ENCODE results near the gene EPHB2.

Gene EPHB2

DNA sequence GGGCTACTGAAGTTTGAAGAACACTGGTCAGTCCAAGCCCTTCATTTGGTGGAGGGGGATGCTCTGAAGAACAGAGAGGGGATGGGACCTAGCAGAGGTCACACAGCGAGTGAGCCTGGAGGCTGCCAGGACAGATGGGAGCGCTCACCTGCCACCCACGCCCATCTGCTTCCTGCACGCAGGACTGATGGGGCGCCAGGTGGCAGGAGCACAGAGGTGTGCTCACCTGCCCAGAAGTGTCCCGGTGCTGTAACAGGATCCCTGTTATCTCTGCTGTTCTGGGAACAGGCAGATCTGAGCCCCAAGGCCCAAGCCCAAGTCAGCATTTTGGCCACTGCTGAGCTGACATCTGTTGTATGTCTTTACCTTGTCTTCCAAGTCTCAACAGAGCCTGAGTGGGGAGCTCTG, 40.5 kb downstream of the EPHB2 start:
- DNase-seq (ENCODE audit: low read depth, low spot score) = no peak

DNA sequence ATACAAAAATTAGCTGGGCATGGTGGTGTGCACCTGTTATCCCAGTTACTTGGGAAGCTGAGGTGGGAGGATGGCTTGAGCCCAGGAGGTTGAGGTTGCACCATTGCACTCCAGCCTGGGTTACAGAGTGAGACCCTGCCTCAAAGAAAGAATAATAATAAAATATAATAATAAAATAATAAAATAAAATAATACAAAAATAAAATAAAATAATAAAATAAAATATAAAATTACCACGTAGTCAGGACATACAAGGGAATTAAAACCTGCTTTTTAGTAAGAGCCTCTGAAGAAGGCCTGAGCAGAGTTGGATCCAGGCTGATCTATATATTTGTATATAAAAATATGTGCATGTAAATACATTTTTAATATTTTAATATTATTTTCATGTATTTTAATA, 41.7 kb downstream of the EPHB2 start:
- DNase-seq (ENCODE audit: low read depth, low spot score) = no peak

DNA sequence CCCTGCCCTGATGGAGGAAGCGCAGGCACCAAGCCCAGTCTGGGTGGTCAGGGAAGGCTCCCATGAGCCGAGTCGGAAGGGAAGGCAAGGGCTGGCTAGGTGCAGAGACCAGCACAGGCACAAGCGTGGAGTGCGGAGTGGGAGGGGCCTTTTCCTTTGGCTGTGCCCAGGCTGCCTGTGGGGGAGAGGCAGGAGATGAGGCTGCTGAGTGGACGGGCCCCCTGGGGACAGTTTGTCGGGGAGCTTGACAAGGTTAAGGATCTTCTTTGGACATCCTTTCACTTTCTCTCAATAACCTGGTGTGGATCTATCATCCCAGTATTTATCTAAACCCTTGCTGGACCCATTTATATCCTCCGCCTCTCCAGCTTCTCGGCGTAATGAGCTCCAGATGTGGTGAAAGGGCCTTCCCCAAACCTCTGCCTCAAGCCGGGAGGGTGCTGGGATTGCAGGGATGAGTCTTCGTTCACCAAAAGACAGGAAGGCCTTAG, 42.9 kb downstream of the EPHB2 start:
- peak; percentile 58 for DNase-seq (ENCODE audit: low read depth, low spot score)

- no peak for DNase-seq (ENCODE audit: low read depth, low spot score)
These were observed 43.6 kb downstream of the EPHB2 start for GRCh38 chr1:22754106-22754768.

DNA sequence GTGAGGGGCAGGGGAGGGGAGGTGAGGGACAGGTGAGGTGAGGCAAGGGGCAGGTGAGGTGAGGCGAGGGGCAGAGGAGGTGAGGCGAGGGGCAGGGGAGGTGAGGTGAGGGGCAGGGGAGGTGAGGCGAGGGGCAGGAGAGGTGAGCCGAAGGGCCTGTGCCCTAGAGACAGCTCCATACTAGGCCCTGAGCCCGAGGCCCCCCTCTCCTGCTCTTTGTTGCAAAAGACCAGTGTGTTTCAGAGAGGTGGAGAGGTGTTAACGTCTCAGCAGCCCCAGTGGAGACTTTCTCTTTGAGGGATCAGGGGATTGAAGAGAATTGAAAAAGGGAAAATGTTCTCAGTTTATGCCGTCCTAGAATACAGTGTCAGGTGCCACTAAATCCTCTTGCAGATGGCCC, 44.2 kb downstream of the EPHB2 start:
- DNase-seq (ENCODE audit: low read depth, low spot score) = no peak

- no peak for DNase-seq (ENCODE audit: low read depth, low spot score)
These were observed 45.0 kb downstream of the EPHB2 start for GRCh38 chr1:22755641-22756040.

DNA sequence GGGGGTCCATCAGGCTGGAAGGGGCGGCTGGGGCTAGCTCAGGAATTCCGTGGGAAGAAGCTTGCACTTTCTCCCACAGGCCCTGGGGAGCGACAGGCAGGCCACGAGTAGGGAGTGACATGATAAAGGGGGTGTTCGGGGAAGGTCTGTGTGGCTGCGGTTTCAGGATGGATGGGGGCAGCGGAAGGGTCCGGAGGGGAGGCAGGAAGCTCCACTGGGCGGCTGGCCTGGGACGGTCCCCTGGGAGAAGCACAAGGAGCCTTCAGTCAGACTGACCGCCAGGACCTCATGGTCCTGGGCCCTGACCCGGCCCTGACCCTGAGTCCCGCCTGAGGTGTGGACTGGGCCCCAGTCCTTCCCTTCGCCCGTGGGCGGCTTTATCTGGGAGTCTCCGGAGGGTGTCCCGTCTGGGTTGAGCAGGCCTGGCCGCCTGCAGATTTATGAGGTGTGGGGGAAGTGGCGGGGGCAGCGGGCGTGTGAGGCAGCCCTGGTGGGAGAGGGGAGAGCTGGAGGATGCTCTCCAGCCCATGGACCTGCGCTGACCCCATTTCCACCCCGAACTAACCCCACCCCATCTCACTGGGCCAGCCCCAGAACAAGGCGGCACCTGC, 45.6 kb downstream of the EPHB2 start:
- DNase-seq (ENCODE audit: low read depth, low spot score) = no peak

DNA sequence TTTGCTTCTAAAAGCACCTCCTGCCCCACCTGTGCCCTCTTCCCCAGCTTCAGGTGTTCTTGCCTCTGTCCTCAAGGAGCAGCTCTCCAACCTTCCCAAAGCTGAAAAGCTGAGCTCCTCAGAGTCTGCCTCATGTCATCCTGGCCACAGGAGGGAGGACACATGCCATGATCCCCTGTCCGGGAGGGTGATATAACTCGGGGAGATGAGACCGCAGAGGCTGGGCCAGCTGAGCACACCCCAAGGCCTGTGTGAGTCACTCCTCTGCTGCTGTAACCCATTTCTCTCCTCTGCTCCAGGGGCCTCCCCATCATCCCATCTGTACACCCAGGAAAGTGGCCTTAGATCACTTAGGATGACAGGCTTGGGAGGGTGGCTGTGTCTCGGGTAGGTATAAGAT, 49.8 kb downstream of the EPHB2 start:
- no peak for DNase-seq (ENCODE audit: low read depth, low spot score)

- no peak for DNase-seq (ENCODE audit: low read depth, low spot score)
These were observed 50.5 kb downstream of the EPHB2 start for GRCh38 chr1:22761101-22761500.

GRCh38 chr1:22761821-22762220, 51.2 kb downstream of the EPHB2 start:
- DNase-seq (ENCODE audit: low read depth, low spot score) = no peak

- DNase-seq (ENCODE audit: low read depth, low spot score) = no peak
These were observed 53.0 kb downstream of the EPHB2 start for GRCh38 chr1:22763487-22764200.

DNA sequence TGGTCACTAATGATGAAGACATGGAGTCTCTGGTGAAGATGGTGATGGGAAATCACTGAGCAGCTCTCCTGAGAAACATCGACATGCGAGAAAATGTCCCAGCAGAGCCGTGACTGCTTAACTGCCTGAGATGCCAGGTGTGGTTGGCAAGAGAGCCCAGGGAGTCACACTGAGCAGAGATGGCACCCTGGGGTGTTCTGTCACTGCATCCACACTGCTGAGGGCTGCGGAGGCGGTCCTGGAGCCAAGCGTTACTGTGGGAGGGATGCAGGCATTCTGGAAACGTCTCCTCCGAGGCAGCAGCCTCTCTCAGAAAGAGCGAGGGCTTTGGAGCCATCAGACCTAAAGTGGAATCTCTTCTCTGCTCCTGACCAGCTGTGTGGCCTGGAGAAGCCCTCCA, 57.2 kb downstream of the EPHB2 start:
- no peak for DNase-seq (ENCODE audit: low read depth, low spot score)

- DNase-seq (ENCODE audit: low read depth, low spot score) = no peak
These were observed 59.3 kb downstream of the EPHB2 start for GRCh38 chr1:22769932-22770331.

DNA sequence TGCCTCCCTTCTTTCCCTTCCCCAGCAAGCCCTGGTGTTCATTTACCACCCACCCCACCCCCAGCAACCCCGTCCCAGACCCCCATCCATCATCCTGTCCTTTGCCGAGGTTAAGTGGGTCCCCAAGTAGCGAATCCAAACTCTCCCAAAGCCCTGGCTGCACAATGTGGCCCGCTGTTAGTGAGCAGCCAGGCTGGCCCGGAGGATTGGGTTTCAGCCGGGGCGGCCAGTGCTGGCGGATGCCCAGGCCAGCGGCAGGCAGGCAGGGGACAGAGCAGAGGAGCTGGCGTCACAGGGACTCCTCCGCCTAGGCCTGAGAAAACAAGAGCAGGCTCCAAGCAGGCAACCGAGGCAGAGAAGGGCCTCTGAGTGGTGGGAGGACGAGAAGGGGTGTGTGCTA, 61.4 kb downstream of the EPHB2 start:
- no peak for DNase-seq (ENCODE audit: low read depth, low spot score)

- no peak for DNase-seq (ENCODE audit: low read depth, low spot score)
These were observed 63.6 kb downstream of the EPHB2 start for GRCh38 chr1:22773981-22774832.

DNA sequence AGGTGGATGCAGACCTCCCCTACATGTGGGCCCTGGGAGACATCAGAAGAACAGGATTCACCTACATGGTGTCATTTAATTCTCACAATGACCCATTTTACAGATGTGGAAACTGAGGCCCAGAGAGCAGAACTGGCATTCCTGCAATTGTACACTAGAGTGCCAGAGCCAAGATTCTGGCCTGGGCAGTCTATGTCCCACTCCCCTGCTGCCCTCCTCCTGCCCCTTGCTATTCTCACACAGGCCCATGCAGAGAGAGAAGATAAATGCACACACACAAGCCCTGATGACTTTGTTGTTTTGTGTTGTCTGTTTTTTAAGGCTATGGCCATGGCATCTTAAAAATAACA, 64.2 kb downstream of the EPHB2 start:
- no peak for DNase-seq (ENCODE audit: low read depth, low spot score)

- no peak for DNase-seq (ENCODE audit: low read depth, low spot score)
These were observed 64.8 kb downstream of the EPHB2 start for GRCh38 chr1:22775478-22775877.

DNA sequence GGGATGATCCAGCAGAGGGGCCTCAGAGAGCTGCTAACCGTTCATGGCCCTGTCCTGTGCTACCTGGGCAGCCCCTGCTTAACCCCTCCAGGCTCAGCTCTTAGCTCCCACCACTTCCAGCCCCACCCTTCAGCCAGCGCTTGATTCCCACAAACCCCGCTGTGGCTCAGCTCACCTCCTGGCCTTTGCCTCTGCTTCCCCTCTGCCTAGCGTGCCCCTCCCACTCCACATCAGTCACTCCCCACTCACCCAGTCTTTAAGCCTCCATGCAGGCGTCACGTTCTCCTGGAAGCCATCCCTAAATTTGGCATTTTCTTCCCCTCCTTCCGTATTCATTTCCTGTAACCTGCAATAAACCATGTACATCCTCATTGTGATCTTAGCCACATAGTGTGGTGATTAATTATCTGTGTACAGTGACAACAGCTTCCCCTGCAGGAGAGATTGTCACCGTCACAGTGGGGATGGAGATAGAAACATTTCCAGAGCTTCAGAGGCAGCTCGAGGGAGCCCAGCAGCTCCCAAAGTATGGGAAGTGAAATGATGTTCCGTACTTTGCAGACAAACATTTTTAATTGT, 65.5 kb downstream of the EPHB2 start:
- DNase-seq (ENCODE audit: low read depth, low spot score) = no peak

DNA sequence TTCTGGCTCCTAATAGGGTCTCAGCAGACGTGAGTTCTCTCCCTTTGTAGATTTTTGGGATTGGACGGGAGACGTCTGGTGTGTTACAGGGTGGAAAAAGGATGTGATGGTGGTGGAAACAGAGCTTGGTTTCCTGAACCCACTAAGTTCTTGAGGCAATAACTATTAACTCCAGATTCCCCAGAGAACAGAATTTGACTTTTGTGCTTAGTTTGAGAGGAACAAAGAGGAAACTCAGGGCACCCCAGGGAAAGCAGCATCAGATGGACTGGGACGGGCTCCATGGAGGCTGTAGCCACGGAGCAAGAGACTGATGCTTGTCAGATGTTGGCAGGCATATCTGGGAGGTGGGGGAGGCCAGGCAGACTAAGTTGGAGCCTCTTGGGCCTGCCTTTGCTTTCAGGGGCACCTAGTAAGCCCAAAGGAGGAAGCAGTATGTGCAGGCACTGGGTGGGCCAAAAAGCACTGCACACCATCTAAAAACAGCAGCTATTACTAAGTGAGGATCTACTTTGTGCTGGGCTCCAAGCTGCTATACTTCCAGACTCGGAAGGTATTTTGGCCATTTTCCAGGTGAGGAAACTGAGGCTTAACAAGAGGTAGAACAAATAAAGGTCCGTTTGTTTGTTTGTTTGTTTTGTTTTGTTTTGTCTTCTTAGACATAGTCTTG, 66.9 kb downstream of the EPHB2 start:
- no peak for DNase-seq (ENCODE audit: low read depth, low spot score)

GRCh38 chr1:22778408-22778807, 67.8 kb downstream of the EPHB2 start:
- no peak for DNase-seq (ENCODE audit: low read depth, low spot score)

GRCh38 chr1:22778862-22779520, 68.4 kb downstream of the EPHB2 start:
- DNase-seq (ENCODE audit: low read depth, low spot score) = no peak
